GM18867 (cell line): ENCODE results near the gene USE1.

Source experiments
- ATAC-seq: cut with Tn5 transposase; IDR thresholded peaks from one replicate; pipeline ENCODE4 v1.9.1; 2021; ENCODE audit warnings: mild to moderate bottlenecking, moderate library complexity; ENCODE audit not compliant: unreplicated experiment

USE1 gene

GRCh38 chr19:17235300-17235970 lies 20.3 kb downstream of the USE1 start:
- ATAC-seq = peak; percentile 61

GRCh38 chr19:17235971-17236777 lies 21.0 kb downstream of the USE1 start:
- no peak for ATAC-seq

GRCh38 chr19:17236811-17237543 lies 21.8 kb downstream of the USE1 start:
- no peak for ATAC-seq

- no peak for ATAC-seq
Measured at GRCh38 chr19:17237747-17238706, 22.9 kb downstream of the USE1 start.

GRCh38 chr19:17240062-17240752 lies 25.1 kb downstream of the USE1 start:
- ATAC-seq = no peak

GRCh38 chr19:17240826-17241399 lies 25.8 kb downstream of the USE1 start:
- ATAC-seq = no peak

GRCh38 chr19:17242431-17243208 lies 27.5 kb downstream of the USE1 start:
- ATAC-seq = no peak

GRCh38 chr19:17243211-17243829 lies 28.2 kb downstream of the USE1 start:
- no peak for ATAC-seq

- no peak for ATAC-seq
Measured at GRCh38 chr19:17243830-17244617, 28.9 kb downstream of the USE1 start.

GRCh38 chr19:17244618-17245534 lies 29.7 kb downstream of the USE1 start:
- ATAC-seq = peak; percentile 6

- ATAC-seq = no peak
Measured at GRCh38 chr19:17245535-17245984, 30.4 kb downstream of the USE1 start, which contains the start of gene NR2F6. TSS of gene NR2F6 (minus strand) at chr19:17245919. CDS start at chr19:17245220, 699 bp downstream.

GRCh38 chr19:17246681-17247425 lies 31.7 kb downstream of the USE1 start:
- ATAC-seq = no peak

- ATAC-seq = no peak
Measured at GRCh38 chr19:17248011-17248776, 33.0 kb downstream of the USE1 start.

- no peak for ATAC-seq
Measured at GRCh38 chr19:17249887-17250548, 34.9 kb downstream of the USE1 start.
